Left renal cortex interstitium (tissue), 4 donors: ENCODE data around the gene PLBD2. TPM values are rescaled to one million over a fixed set of nuclear protein-coding genes. Genes with fewer than 3 reads are reported as not detected.

Experiments used
- DNase-seq, 4 donors: peaks; one replicate each; pipeline ENCODE4 v3.0.0-alpha.2; 2013; ENCODE audit warnings: low read depth in 4 of 4, low spot score in 2 of 4, missing footprints in 1 of 4
- polyA plus RNA-seq, 4 donors: library from polyadenylated mRNA; unstranded; fragments of 120-200 nt; gene quantifications; one replicate each; pipeline ENCODE4 v1.2.1, GENCODE V29; 2013; ENCODE audit not compliant: insufficient read length in 4 of 4

Gene PLBD2
- polyA plus RNA-seq, 4 donors = 15.4 to 23.4 (median 18.2) TPM

GRCh38 chr12:113392520-113392919 is 34.1 kb downstream of the PLBD2 start:
- DNase-seq = no peak

GRCh38 chr12:113392988-113393579 is 34.7 kb downstream of the PLBD2 start:
- DNase-seq = no peak

- DNase-seq = no peak
Observed at GRCh38 chr12:113393749-113394148, 35.4 kb downstream of the PLBD2 start.

GRCh38 chr12:113395119-113395518 is 36.7 kb downstream of the PLBD2 start:
- no peak for DNase-seq

GRCh38 chr12:113396200-113396599 is 37.8 kb downstream of the PLBD2 start:
- no peak for DNase-seq

GRCh38 chr12:113396828-113397496 is 38.6 kb downstream of the PLBD2 start:
- DNase-seq = no peak

- DNase-seq = no peak
Observed at GRCh38 chr12:113397497-113398197, 39.3 kb downstream of the PLBD2 start.

- DNase-seq = no peak
Observed at GRCh38 chr12:113398346-113399290, 40.2 kb downstream of the PLBD2 start.

- DNase-seq = no peak
Observed at GRCh38 chr12:113399490-113399889, 41.1 kb downstream of the PLBD2 start.

GRCh38 chr12:113400362-113400761 is 42.0 kb downstream of the PLBD2 start:
- DNase-seq = no peak

- no peak for DNase-seq
Observed at GRCh38 chr12:113401066-113402000, 42.9 kb downstream of the PLBD2 start.

GRCh38 chr12:113402586-113403260 is 44.3 kb downstream of the PLBD2 start:
- no peak for DNase-seq

GRCh38 chr12:113403435-113404415 is 45.3 kb downstream of the PLBD2 start, which contains the start of gene SDS:
SDS (minus strand) TSS chr12:113403887; CDS start chr12:113399708, 4,179 bp downstream.
- peak in 1 of 4 donors; percentile 19 for DNase-seq

- DNase-seq = no peak
Observed at GRCh38 chr12:113405694-113406093, 47.3 kb downstream of the PLBD2 start.

GRCh38 chr12:113407931-113408600 is 49.7 kb downstream of the PLBD2 start:
- no peak for DNase-seq

- DNase-seq = no peak
Observed at GRCh38 chr12:113408756-113409298, 50.4 kb downstream of the PLBD2 start.
